ENCODE measurements around the gene COL26A1.

DNA sequence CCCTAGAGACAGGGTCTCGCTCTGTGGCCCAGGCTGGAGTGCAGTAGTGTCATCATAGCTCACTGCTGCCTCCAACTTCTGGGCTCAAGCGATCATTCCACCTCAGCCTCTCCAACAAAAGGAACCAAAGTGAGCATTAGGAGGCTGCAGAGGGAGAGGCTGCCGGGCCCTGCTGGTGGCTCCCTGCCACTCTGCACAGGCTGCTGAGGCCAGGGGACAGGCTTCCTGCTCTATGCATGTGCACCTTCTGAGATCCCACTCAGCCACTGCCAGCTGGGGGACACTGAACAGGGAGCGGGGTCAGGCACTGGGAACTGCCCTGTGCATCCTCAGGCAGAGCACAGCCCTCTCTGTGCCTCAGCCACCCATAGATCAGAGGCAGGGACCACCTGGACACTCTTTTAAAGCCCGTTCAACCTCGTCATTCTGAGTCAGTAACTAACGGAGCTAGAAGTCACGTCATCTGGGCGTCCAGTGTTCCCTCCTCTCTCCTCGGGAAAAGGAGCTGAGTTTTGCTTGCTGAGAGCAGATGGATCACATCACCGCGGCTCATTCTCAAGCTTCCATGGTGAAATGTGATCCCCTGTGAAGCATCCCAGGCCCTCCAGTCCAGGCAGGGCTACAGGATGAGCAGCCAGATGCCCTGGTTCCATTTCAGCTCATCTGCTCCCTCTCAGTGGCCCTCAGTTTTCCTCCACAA lies 156.8 kb downstream of the COL26A1 start:
- TF ChIP-seq, protein P1, sequence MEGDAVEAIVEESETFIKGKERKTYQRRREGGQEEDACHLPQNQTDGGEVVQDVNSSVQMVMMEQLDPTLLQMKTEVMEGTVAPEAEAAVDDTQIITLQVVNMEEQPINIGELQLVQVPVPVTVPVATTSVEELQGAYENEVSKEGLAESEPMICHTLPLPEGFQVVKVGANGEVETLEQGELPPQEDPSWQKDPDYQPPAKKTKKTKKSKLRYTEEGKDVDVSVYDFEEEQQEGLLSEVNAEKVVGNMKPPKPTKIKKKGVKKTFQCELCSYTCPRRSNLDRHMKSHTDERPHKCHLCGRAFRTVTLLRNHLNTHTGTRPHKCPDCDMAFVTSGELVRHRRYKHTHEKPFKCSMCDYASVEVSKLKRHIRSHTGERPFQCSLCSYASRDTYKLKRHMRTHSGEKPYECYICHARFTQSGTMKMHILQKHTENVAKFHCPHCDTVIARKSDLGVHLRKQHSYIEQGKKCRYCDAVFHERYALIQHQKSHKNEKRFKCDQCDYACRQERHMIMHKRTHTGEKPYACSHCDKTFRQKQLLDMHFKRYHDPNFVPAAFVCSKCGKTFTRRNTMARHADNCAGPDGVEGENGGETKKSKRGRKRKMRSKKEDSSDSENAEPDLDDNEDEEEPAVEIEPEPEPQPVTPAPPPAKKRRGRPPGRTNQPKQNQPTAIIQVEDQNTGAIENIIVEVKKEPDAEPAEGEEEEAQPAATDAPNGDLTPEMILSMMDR (IDR thresholded peaks at IDR 0.05) = no peak
- no peak for TF ChIP-seq POLR2A (IDR thresholded peaks at IDR 0.05)
